SK-N-MC (cell line): Measurements from ENCODE around the gene FAM50A.

Experiments
- EZH2 ChIP-seq: fragments of 200-600 bp; sonication (generic); IDR thresholded peaks from one replicate; pipeline ENCODE4 v1.6.1; 2017; ENCODE audit warnings: antibody characterized with exemption
- POLR2AphosphoS5 ChIP-seq: IDR thresholded peaks from 2 replicates; pipeline ENCODE4 v1.6.1; 2012; ENCODE audit warnings: mild to moderate bottlenecking, low read depth, low read length, borderline replicate concordance

GRCh38 chrX:154437971-154438893 is 5.7 kb upstream of the FAM50A start:
- TF ChIP-seq POLR2AphosphoS5 (no peak), EZH2 (no peak)
